ENCODE results near the gene TCF15. TPM values are rescaled to one million over a fixed set of nuclear protein-coding genes. Genes with fewer than 3 reads are reported as not detected.
A peak's percentile ranks its signal among the peaks of the same experiment; 100 is the strongest.

The TCF15 gene
- total and polyA plus RNA-seq, 4 donors, result not detected

- 35% methylated on average over 12 of the region's 12 CpGs for WGBS
- Histone ChIP-seq H3K9me3 (ENCODE audit: control insufficient read depth in 4 of 4, low read length in 3 of 4) (no peaks in the 10 kb centered on the region), H3K36me3 (ENCODE audit: control insufficient read depth in 4 of 4, insufficient read depth in 3 of 4, low read depth in 1 of 4, low read length in 3 of 4) (no peaks in the 10 kb centered on the region), H3K27me3 (ENCODE audit: control insufficient read depth in 4 of 4, insufficient read depth in 4 of 4, low read length in 3 of 4) (peaks cover 0 to 8% (median 0%) of the 10 kb centered on the region in 4 donors), H3K4me1 (ENCODE audit: control insufficient read depth in 4 of 4, insufficient read depth in 4 of 4, low read length in 3 of 4) (no peaks in the 10 kb centered on the region), H3K9ac (ENCODE audit: low read depth in 1 of 2, low read length in 2 of 2) (no peak overlapping the region), H3K27ac (ENCODE audit: low read depth in 1 of 2, low read length in 2 of 2) (no peak overlapping the region), H3K4me3 (ENCODE audit: low read depth in 1 of 3, low read length in 3 of 3) (no peak overlapping the region)
- DNase-seq (ENCODE audit: low spot score), result peak; percentile 66
- TF ChIP-seq ATF3 (IDR thresholded peaks at IDR 0.05) (no peak), ZBTB33 (IDR thresholded peaks at IDR 0.05) (no peak), HNF4G (IDR thresholded peaks at IDR 0.05) (no peak), EGR1 (IDR thresholded peaks at IDR 0.05; ENCODE audit: low read depth in 2 of 2) (no peak), JUND (IDR thresholded peaks at IDR 0.05) (no peak), CTCF (IDR thresholded peaks at IDR 0.05; ENCODE audit: low read depth, low read length, missing input control) (peak; percentile 98), RAD21 (IDR thresholded peaks at IDR 0.05) (peak; percentile 94 to 97), TAF1 (conservative IDR thresholded peaks at IDR 0.05) (no peak)
Observed at GRCh38 chr20:561437-562231, 48.5 kb downstream of the TCF15 start.

GRCh38 chr20:560680-561079, 49.4 kb downstream of the TCF15 start:
- 45% methylated on average over 2 of the region's 2 CpGs for WGBS
- no peak for DNase-seq (ENCODE audit: low spot score)
- Histone ChIP-seq H3K36me3 (ENCODE audit: control insufficient read depth in 4 of 4, insufficient read depth in 3 of 4, low read depth in 1 of 4, low read length in 3 of 4) (no peaks in the 10 kb centered on the region), H3K4me1 (ENCODE audit: control insufficient read depth in 4 of 4, insufficient read depth in 4 of 4, low read length in 3 of 4) (no peaks in the 10 kb centered on the region), H3K27me3 (ENCODE audit: control insufficient read depth in 4 of 4, insufficient read depth in 4 of 4, low read length in 3 of 4) (peaks cover 0 to 6% (median 0%) of the 10 kb centered on the region in 4 donors), H3K27ac (ENCODE audit: low read depth in 1 of 2, low read length in 2 of 2) (no peak overlapping the region), H3K9ac (ENCODE audit: low read depth in 1 of 2, low read length in 2 of 2) (no peak overlapping the region), H3K4me3 (ENCODE audit: low read depth in 1 of 3, low read length in 3 of 3) (no peak overlapping the region), H3K9me3 (ENCODE audit: control insufficient read depth in 4 of 4, low read length in 3 of 4) (no peaks in the 10 kb centered on the region)
- TF ChIP-seq YY1 (IDR thresholded peaks at IDR 0.05), result no peak
- TF ChIP-seq JUND (IDR thresholded peaks at IDR 0.05), result no peak
- no peak for TF ChIP-seq FOXA2 (IDR thresholded peaks at IDR 0.05)
- no peak for TF ChIP-seq HNF4A (conservative IDR thresholded peaks at IDR 0.05)
- TF ChIP-seq CTCF (IDR thresholded peaks at IDR 0.05; ENCODE audit: low read depth, low read length, missing input control), result no peak
- TF ChIP-seq NR2F2 (IDR thresholded peaks at IDR 0.05), result no peak
- TF ChIP-seq REST (IDR thresholded peaks at IDR 0.05), result no peak
- no peak for TF ChIP-seq EGR1 (IDR thresholded peaks at IDR 0.05; ENCODE audit: low read depth in 2 of 2)
